ENCODE measurements around the gene FGF21.

FGF21 gene

GRCh38 chr19:48722196-48722708, 33.1 kb upstream of the FGF21 start:
- no peak for TF ChIP-seq CTCF (IDR thresholded peaks at IDR 0.05; ENCODE audit: low read depth, low read length)
- no peak for DNase-seq (ENCODE audit: extremely low read depth, low read depth)

GRCh38 chr19:48724796-48725753, 30.2 kb upstream of the FGF21 start:
- no peak for TF ChIP-seq CTCF (IDR thresholded peaks at IDR 0.05; ENCODE audit: low read depth, low read length)

GRCh38 chr19:48726556-48726955, 28.8 kb upstream of the FGF21 start:
- no peak for DNase-seq (ENCODE audit: extremely low read depth, low read depth)
- TF ChIP-seq CTCF (IDR thresholded peaks at IDR 0.05; ENCODE audit: low read depth, low read length) = no peak

More at GRCh38 chr19:48724796-48725753, 30.2 kb upstream of the FGF21 start:
- DNase-seq (ENCODE audit: extremely low read depth, low read depth) = no peak

- no peak for TF ChIP-seq CTCF (IDR thresholded peaks at IDR 0.05; ENCODE audit: low read depth, low read length)
- no peak for DNase-seq (ENCODE audit: extremely low read depth, low read depth)
Observed at GRCh38 chr19:48728911-48729664, 26.2 kb upstream of the FGF21 start.

GRCh38 chr19:48731452-48731851, 23.9 kb upstream of the FGF21 start:
- no peak for TF ChIP-seq CTCF (IDR thresholded peaks at IDR 0.05; ENCODE audit: low read depth, low read length)
- DNase-seq (ENCODE audit: extremely low read depth, low read depth) = no peak

- no peak for DNase-seq (ENCODE audit: extremely low read depth, low read depth)
- no peak for TF ChIP-seq CTCF (IDR thresholded peaks at IDR 0.05; ENCODE audit: low read depth, low read length)
Observed at GRCh38 chr19:48734625-48735024, 20.7 kb upstream of the FGF21 start.

Data from AG09319 (cell line).